Left hindlimb (tissue), 1 donor: ENCODE measurements around the gene PTPRM.
A peak's percentile ranks its signal among the peaks of the same experiment; 100 is the strongest.

Experiments used
- DNase-seq: peaks from one replicate; pipeline ENCODE4 v3.0.0-alpha.2; 2018

PTPRM gene

GRCh38 chr18:7812431-7813063 is 245.4 kb downstream of the PTPRM start:
- DNase-seq: no peak

- no peak for DNase-seq
Observed at GRCh38 chr18:7813131-7813530, 246.0 kb downstream of the PTPRM start.

- no peak for DNase-seq
Observed at GRCh38 chr18:7814754-7815315, 247.7 kb downstream of the PTPRM start.

- no peak for DNase-seq
Observed at GRCh38 chr18:7815787-7816186, 248.7 kb downstream of the PTPRM start.

- no peak for DNase-seq
Observed at GRCh38 chr18:7817575-7818230, 250.6 kb downstream of the PTPRM start.

GRCh38 chr18:7821784-7822183 is 254.7 kb downstream of the PTPRM start:
- DNase-seq: no peak

- peak; percentile 41 for DNase-seq
Observed at GRCh38 chr18:7822435-7823331, 255.6 kb downstream of the PTPRM start.

- DNase-seq: no peak
Observed at GRCh38 chr18:7824970-7825369, 257.9 kb downstream of the PTPRM start.

GRCh38 chr18:7830468-7830867 is 263.4 kb downstream of the PTPRM start:
- no peak for DNase-seq

GRCh38 chr18:7839548-7839947 is 272.4 kb downstream of the PTPRM start:
- DNase-seq: no peak

- DNase-seq: no peak
Observed at GRCh38 chr18:7840411-7840810, 273.3 kb downstream of the PTPRM start.

- DNase-seq: no peak
Observed at GRCh38 chr18:7844017-7844416, 276.9 kb downstream of the PTPRM start.

- no peak for DNase-seq
Observed at GRCh38 chr18:7844418-7844817, 277.3 kb downstream of the PTPRM start.

- DNase-seq: no peak
Observed at GRCh38 chr18:7846335-7846734, 279.2 kb downstream of the PTPRM start.

GRCh38 chr18:7847357-7848053 is 280.4 kb downstream of the PTPRM start:
- no peak for DNase-seq

GRCh38 chr18:7848054-7848412 is 280.9 kb downstream of the PTPRM start:
- DNase-seq: no peak

GRCh38 chr18:7850446-7850845 is 283.3 kb downstream of the PTPRM start:
- DNase-seq: no peak

- DNase-seq: no peak
Observed at GRCh38 chr18:7855028-7855427, 287.9 kb downstream of the PTPRM start.

GRCh38 chr18:7855671-7856070 is 288.6 kb downstream of the PTPRM start:
- DNase-seq: no peak

- DNase-seq: no peak
Observed at GRCh38 chr18:7856116-7856515, 289.0 kb downstream of the PTPRM start.

GRCh38 chr18:7856733-7857132 is 289.6 kb downstream of the PTPRM start:
- no peak for DNase-seq

- DNase-seq: no peak
Observed at GRCh38 chr18:7857562-7857961, 290.4 kb downstream of the PTPRM start.

GRCh38 chr18:7859122-7859521 is 292.0 kb downstream of the PTPRM start:
- no peak for DNase-seq
